Spleen (tissue), 7 donors: ENCODE data around the gene EGLN3.

Experiments
- CTCF ChIP-seq, 11 experiments: fragments of 200-600 bp in 7 of 11; fragments of 450-650 bp in 4 of 11; sonication (generic) in 4 of 11; IDR thresholded peaks in 8 of 11; conservative IDR thresholded peaks in 3 of 11; 1 replicate in 7 of 11; 2 replicates in 4 of 11; pipeline versions ENCODE4 v1.4.0 to v1.8.0; 2016 to 2021; ENCODE audit warnings: antibody characterized with exemption in 11 of 11, inconsistent platforms in 4 of 11, mild to moderate bottlenecking in 1 of 11
- POLR2A ChIP-seq, 3 donors: fragments of 450-650 bp; IDR thresholded peaks; one replicate each; pipeline ENCODE4 v1.5.1; 2017; ENCODE audit warnings: antibody characterized with exemption in 3 of 3, mild to moderate bottlenecking in 1 of 3
- donor health status: DM: no; HTN: no; CAD: no; lungs with moderate emphysema.
- donor health status: DM: no; HTN: no; CAD: no.
- donor health status: DM: no; HTN: no; CAD: no.

- no peak for TF ChIP-seq CTCF (IDR thresholded peaks at IDR 0.05 in 8 of 11, conservative IDR thresholded peaks at IDR 0.05 in 3 of 11)
- TF ChIP-seq POLR2A (IDR thresholded peaks at IDR 0.05): no peak
These were observed 18.1 kb downstream of the EGLN3 start for GRCh38 chr14:33932576-33933345.
